HTR-8/SVneo (cell line): ENCODE results near the gene NTRK1.
A peak's percentile ranks its signal among the peaks of the same experiment; 100 is the strongest.

Experiments
- DNase-seq: peaks from one replicate; pipeline ENCODE4 v3.0.0; 2011; ENCODE audit warnings: low spot score, mixed read lengths; ENCODE audit not compliant: insufficient read length
- FAIRE-seq: peaks from 2 replicates; lab custom pipeline; 2011; peaks lifted over from hg19 to GRCh38; lab: Jason Lieb, UNC

NTRK1 gene

DNA sequence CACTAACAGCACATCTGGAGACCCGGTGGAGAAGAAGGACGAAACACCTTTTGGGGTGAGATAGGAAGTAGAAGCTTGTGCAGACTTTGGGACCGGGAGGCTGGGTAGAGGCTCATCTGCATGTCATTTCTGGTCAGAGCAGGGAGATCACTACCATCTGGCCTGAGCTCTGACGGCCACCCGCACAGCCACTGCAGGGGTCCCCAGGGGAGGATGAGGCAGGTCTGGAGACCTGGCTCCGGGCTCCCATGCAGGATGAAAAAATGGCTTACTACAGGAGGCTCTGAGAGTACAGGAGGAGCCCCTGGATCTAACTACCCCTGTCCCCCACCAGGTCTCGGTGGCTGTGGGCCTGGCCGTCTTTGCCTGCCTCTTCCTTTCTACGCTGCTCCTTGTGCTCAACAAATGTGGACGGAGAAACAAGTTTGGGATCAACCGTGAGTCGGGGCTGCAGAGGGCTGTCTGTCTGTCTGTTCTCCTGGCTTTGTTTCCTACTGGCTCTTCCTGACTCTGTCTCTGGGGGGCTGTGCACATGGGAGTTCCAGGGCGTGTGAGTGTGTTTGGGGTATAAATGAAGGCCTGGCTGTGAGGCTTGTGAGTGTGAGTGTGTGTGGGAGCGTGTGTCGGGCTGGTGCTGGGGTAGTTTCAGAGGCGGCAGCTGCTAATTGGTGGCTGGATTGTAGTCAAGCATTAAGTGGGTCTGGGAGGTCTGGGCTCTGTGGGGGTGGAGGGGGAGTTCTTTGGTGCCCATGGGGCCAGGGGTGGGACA lies 14.1 kb downstream of the NTRK1 start:
- FAIRE-seq = no peak

GRCh38 chr1:156875341-156875615 lies 14.6 kb downstream of the NTRK1 start:
- DNase-seq (no peak), FAIRE-seq (no peak)

More for the DNA sequence above, 14.1 kb downstream of the NTRK1 start:
- no peak for DNase-seq

GRCh38 chr1:156876281-156876680 lies 15.6 kb downstream of the NTRK1 start:
- no peak for FAIRE-seq
- no peak for DNase-seq

DNA sequence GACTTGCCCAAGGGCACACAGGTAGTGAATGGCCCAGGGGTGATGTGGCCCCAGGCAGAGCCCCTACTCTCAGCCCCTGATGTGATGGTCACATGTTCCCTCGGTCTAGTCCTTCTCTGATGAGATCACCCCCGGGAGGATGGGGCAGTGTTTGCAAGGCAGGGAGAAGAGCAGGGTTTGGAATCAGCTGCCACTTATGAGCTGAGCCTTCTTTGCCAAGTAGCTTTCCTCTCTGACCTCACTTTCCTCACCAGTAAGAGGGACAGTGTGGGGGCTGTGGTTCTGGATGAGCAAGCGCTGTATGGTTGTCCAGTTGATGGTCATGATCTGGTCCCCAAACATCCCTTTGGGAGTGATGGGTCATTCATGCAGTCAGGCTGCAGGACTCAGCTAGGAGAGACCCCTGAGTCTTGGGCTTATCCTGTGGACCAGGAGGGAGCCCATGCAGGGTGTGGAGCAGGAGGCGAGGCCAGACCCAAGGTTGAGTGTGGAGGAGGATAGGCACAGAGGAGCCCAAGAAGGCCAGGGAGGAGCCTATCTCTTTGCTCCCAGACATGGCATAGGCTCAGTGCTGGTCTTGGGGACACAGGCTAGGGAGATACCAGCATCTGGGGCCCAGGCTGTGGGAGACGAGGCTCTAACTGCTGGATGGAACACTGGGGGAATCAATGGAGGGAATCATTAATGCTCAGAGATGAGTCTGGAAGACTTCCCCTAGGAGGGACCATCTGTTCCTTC lies 16.9 kb downstream of the NTRK1 start:
- FAIRE-seq = no peak
- no peak for DNase-seq

DNA sequence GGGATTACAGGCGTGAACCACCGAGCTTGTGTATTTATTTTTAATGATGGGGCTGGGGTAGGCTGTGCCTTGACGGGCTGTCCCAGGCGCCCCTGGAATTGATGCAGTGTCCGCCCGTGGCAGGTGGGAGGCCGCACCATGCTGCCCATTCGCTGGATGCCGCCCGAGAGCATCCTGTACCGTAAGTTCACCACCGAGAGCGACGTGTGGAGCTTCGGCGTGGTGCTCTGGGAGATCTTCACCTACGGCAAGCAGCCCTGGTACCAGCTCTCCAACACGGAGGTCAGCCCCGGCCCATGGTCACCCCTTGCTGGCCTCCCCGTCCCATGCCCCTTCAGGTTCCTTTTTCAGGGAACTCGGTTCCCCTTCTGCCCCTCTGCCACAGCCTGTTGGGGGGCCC lies 19.2 kb downstream of the NTRK1 start:
- DNase-seq (no peak), FAIRE-seq (no peak)

- no peak for DNase-seq
- no peak for FAIRE-seq
Measured at GRCh38 chr1:156880473-156880872, 19.8 kb downstream of the NTRK1 start.

DNA sequence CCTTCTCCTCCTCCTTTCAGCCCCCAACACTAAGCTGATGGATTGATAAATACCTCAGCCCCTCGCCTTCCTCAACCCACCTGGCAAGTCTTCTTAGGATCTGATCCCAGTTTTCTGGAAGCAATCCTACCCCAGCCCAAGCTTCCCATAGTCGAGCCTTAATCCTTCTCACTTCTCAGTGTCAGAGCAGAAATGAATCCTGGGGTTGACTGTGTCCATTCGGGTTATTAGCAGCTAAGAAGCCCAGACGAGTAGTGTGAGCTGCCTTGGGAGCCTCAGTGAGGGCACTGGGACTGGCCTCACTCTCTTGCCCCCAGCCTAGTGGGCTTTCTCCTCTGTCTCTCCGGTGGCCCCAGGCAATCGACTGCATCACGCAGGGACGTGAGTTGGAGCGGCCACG lies 20.4 kb downstream of the NTRK1 start:
- no peak for DNase-seq
- no peak for FAIRE-seq

DNA sequence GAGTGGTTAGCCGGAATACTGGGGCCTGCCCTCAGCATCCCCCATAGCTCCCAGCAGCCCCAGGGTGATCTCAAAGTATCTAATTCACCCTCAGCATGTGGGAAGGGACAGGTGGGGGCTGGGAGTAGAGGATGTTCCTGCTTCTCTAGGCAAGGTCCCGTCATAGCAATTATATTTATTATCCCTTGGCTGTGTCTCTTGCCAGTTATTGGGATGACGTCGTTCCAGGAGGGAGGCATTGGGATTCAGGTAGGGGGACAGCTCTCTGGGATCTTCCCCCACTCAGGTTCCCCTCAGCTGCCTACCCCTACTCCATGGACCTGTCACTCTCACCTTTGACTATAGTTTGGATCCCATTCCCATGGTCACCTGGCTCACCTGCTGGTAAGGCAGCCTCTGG lies 21.0 kb downstream of the NTRK1 start:
- no peak for DNase-seq
- FAIRE-seq = no peak

GRCh38 chr1:156882543-156882942 lies 21.9 kb downstream of the NTRK1 start:
- FAIRE-seq (no peak), DNase-seq (no peak)

GRCh38 chr1:156883919-156884318 lies 23.3 kb downstream of the NTRK1 start:
- no peak for DNase-seq
- no peak for FAIRE-seq

DNA sequence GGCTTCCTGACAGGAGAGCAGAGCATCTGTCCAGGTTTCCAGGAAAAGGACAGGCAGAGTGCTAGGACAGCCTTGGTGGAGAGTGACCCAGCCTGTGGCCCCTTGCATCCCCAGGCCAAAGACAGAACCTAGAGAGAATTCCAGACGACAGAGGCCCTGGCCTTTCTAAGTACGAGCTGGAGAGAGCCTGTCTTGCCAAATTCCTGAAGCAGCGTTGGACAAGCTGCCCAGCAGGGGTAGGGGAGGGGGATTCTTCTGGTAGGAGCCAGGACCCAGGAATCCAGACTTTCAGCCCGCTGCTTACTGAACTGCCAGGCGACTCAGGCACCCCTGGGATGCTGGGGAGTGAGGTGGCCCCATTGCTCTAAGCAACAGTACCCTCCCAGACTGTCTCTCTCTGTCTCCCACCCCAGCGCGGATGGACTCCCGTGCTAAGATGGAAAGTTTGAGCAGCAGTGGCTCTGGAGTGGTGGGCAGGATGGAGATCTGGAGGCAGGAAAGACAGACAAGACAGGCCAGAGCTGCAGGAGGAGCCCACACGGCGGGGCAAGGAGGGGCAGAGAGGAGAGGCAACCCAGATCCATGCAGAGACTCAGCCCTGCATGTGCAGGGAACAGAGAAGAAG lies 24.0 kb downstream of the NTRK1 start:
- DNase-seq = no peak
- FAIRE-seq = no peak

DNA sequence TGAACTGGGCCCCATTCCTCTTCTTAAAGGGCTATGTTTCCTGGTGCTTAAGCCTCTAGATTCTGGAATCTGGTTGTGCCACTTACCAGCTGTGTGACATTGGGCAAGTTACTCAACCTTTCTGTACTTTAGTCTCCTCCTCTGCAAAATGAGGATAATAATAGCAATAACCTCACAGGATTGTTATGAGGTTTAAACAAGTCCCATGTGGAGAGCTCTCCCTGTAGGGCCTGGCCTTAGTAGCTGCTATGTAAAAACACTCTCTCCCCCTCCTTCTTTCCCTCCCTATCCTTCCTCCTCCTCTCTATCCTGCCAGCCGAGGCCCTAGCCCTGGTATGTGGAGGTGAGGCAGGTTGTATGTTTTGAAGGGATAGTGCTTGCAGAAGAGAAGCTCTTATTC lies 24.6 kb downstream of the NTRK1 start:
- FAIRE-seq (no peak), DNase-seq (no peak)

- no peak for DNase-seq
- no peak for FAIRE-seq
Measured at GRCh38 chr1:156885880-156886355, 25.3 kb downstream of the NTRK1 start.

DNA sequence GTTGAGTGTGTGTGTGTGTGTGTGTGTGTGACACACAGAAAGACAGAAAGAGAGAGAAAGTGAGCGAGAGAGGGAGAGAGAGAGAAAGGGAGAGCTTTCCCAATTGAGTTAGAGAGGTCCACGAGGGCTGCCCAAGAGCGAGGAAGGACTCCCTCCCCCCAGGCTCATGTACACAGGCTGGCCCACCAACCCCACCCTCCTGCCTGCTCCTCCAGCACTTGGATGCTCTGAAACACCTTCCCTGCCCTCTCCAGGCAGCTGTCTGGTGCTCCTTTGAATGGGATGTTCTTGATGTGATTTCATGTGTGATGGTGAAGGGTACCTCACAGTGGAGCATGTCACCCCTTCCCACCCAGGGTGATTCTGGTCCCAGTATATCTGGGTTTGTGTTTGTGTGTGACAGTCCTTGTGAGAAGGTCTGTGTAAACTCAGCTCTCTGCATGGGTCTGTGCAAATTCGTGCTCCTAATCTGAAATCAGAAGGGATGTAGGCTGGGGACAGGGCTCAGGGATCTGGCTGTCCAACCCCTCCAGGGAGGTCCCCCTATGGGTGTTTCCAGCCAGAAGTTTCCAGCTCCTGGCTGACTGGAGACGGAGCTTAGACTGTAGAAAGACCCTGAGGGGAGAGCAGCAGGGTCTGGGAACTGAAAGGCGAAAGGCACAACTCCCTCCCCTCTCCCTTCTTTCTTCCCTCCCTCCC lies 26.1 kb downstream of the NTRK1 start:
- DNase-seq (no peak), FAIRE-seq (no peak)

DNA sequence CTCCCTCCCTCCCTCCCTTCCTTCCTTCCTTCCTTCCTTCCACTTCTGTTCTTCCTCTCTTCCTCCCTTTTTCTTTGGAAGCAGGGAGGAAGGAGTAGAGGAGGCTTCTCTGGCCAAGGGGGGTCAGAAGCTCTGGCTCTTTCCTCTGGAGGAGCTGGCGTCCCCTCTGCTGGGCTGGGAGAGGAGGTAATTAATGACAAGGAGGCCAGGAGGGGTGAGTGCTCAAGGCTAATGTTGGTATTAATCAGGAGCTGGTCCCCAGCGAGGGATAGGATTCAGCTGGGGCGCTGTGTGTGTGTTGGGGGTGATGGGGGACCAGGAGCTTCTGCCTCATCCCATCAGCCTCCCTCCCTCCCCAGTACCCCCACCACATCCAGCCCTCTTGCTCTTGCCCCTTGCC lies 26.7 kb downstream of the NTRK1 start:
- FAIRE-seq (no peak), DNase-seq (no peak)

GRCh38 chr1:156887734-156888133 lies 27.1 kb downstream of the NTRK1 start:
- no peak for DNase-seq
- FAIRE-seq = no peak

GRCh38 chr1:156889802-156890580 lies 29.3 kb downstream of the NTRK1 start:
- FAIRE-seq (no peak), DNase-seq (peak; percentile 77)

- FAIRE-seq (no peak), DNase-seq (peak; percentile 81)
Measured at GRCh38 chr1:156892190-156893047, 31.8 kb downstream of the NTRK1 start.
